ENCODE data around the gene TBATA.

Gene TBATA

DNA sequence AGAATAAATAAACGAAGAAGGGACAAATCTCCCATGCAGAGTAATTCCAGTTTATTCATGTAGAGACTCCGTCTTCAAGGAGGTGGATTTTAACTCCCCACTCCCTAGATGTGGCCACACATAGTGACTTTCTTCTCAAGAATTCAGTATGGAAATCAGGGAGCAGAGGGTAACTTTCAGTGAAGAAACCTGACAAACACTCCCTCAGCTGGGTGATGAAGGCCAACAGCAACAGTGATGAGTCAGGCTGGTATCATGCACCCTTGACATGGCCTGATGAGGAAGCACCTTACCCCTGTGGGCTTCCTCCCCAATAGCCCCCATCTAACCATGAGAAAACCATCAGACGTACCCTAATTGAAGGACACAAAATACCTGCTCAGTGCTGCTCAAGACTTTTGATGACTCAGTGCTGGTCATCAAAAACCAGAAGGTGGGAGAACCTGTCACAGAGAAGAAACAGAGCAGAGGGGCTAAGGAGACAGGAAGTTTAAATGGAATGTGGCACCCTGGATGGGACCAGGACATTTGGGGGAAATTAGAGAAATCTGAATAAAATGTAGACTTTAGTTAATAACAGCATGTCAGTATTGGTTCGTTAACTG, 62.3 kb downstream of the TBATA start:
- in situ Hi-C loops (cut with HindIII; ENCODE audit: low sequenced_read_pairs) = no loop called here
